HuH-7.5 (cell line): Measurements from ENCODE around the gene MRPL12.
A peak's percentile ranks its signal among the peaks of the same experiment; 100 is the strongest.
"Not testable (repeated sequence)": the region's sequence is repeated elsewhere in the genome, so short reads cannot be mapped to it uniquely, and the experiment has no call there.

ENCODE experiments used
- DNase-seq: peaks from one replicate; pipeline ENCODE4 v3.0.0; 2011; ENCODE audit warnings: low spot score

The MRPL12 gene

DNA sequence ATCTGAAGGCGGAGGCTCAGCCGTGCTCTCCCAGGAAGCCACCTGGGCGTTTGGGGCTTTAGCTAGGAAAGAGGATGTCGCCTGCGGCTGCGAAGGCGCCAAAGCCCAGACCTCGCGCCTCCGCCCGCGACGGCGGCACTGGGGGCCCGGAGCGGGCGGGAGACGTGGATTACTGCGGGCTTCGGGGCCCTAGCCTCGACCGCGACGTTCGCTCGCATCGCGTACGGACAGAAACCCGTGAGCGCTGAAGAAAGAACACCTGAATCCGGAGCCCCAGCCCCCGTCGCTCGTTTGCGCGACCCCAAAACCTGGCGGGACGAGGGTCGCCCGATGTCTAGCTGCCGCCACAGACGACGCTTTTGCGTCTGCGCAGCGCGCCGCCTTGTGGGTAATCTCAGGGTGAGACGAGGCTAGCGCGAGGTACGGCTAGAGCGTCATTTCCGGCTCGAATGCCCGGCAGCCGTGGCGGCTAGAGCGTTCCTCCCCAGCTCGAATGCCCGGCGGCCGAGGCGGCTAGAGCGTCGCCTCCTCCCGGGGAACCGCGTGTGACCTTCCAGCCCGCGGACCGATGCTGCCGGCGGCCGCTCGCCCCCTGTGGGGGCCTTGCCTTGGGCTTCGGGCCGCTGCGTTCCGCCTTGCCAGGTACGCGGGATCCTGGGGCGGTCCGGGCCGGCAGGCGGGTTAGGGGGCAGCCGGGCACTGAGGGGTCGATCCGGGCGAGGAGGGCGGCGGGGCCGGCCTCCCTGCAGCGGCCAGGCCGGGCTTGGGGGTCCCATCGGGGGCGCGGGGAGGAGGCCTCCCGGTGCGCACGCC is at the start of gene MRPL12:
MRPL12 (plus strand) TSS at position 434 of the 813 bp plus-strand sequence; CDS start at position 569, 135 bp downstream.
- peak; percentile 97 for DNase-seq

DNA sequence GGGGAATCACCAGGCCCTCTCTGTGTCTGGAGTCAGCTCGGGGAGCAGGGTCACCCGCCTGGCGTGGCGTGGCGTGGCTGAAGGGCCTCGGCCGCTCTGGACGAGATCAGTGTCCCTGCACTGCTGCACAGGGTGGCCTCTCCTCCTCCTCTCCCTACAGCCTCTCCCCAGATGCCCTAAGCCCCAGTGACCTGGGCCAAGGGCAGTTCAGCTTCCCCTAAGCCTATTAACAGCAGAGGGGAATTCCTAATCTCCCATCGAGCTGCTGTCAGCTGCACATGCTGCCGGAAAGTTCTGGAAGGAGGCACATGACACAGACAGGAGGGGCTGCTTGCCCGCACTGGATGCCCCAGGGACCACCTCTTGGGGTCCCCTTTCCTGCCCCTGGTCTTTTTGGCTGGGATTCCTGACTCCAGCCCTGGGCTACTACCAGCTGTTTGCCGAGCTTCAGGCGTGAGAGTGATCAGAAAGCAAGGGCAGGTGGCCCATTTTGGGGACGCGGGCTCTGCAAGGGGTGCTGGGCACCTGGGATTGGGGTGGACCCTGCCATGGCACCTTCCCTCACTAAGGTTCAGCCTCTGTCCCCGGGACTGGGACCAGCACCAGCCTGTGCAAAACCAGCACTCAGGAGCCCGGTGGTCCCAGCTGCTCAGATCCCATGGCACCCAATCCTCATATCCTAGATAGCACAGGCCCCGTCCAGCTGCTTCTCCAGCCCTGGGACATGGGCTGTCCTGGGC is 47.6 kb upstream of the MRPL12 start:
- DNase-seq, result no peak

DNA sequence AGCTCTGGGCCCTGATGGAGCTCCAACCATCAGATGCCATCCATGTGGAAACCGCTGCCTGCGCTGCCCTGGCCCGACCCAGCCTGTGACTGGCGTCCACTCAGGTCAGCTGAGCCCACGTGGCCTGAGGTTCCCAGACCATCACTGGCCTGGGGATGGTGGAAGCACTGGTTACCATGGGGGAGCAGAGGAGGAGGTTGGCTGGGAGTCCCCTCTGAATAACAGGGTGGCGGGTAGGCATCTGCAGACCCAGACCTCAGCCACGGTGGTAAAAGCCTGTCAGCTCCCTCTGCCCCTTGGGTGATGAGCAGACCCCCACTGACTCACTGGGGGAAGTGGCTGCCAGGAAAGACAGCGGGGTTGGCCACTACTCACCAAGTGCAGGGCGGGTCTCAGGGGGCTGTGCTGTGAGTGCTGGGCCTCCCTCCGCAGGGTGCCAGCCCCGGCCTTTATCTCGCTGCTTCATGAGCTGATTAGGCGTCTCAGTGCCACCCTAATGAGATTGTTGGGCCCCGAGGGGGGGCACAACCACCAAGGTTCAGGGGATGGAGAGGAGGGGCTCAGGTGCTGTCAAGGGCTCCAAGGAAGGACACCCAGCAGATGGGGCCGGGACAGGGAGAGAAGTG is 46.9 kb upstream of the MRPL12 start, which contains the start of gene PDE6G:
PDE6G (minus strand) TSS at position 425 of the 626 bp plus-strand sequence. CDS start 3,237 bp downstream, outside the sequence.
- no peak for DNase-seq

DNA sequence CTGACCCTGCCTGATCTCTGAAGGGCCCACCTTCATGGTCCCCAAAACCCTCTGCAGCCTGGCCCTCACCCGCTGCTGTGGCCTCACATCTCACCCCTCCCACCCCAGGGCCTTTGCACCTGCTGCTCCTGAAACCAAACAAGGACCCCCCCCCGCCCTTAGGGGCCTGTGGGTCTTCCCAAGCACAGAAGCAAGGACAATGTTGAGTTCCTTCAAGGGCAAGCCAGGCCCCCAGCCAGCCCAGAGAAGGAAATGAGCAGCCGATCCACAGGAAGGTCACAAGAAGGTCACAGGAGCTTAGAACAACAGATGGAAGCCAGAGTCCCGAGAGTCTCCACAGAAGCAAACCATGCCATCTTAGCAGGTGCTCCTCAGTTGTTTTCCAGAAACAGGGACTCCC is 46.3 kb upstream of the MRPL12 start:
- DNase-seq, result no peak

DNA sequence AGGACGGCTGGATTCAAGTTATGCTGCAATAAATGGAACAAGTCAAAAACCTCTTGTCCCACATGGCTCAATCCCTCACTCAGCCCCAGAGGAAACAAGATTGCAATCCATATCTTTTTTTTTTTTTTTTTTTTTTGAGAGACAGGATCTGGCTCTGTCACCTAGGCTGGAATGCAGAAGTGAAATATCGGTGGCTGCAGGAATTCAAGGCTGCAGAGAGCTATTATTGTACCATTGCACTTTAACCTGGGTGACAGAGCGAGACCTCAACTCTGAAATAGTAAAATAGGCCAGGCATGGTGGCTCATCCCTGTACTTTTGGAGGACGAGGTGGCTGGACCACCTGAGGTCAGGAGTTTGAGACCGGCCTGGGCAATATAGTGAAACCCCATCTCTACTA is 44.1 kb upstream of the MRPL12 start:
- no peak for DNase-seq

DNA sequence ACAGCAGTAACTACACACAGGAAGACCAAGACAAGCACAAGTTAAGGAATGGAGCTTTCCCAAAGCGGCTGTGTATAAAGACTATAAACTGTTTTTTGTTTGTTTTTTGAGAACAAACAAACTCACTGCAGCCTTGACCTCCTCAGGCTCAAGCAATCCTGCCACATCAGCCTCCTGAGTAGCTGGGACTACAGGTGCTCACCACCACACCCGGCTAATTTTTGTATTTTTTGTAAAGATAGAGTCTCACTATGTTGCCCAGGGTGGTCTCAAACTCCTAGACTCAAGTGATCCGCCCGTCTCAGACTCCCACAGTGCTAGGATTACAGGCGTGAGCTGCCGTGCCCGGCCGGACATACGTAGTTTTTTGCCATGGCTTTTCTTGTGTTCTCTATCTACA is 42.7 kb upstream of the MRPL12 start:
- no peak for DNase-seq

DNA sequence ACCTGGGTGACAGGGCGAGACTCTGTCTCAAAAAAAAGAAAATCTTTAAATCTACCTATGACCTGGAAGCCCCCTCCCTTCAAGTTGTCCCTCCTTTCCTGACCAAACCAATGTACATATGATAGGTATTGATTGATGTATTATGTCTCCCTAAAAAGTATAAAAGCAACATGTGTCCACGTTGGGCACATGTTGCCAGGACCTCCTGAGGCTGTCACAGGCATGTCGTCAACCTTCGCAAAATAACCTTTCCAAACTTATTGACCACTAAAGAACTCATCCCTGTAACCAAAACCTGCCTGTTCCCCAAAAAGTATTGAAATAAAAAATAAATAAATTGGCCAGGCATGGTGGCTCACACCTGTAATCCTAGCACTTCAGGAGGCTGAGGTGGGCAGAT is 41.2 kb upstream of the MRPL12 start:
- DNase-seq, result no peak

DNA sequence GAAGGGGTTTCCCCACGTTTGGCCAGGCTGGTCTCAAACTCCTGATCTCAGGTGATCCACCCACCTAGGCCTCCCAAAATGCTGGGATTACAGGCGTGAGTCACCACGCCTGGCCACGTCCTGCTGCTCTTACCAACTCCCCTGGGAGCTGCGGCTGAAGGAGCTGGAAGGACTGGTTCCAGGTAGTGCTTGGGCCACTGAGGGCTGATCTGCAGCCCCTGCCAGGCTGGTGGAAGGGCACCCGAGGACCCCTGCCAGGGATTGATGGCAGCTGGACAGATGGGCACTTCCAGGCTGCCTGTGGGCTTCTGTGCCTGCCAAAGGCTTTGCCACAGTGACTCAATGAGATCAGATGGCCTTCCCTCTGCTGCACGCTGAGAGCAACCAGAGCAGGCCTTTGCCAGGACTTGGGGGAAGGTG is 39.1 kb upstream of the MRPL12 start:
- DNase-seq, result no peak

DNA sequence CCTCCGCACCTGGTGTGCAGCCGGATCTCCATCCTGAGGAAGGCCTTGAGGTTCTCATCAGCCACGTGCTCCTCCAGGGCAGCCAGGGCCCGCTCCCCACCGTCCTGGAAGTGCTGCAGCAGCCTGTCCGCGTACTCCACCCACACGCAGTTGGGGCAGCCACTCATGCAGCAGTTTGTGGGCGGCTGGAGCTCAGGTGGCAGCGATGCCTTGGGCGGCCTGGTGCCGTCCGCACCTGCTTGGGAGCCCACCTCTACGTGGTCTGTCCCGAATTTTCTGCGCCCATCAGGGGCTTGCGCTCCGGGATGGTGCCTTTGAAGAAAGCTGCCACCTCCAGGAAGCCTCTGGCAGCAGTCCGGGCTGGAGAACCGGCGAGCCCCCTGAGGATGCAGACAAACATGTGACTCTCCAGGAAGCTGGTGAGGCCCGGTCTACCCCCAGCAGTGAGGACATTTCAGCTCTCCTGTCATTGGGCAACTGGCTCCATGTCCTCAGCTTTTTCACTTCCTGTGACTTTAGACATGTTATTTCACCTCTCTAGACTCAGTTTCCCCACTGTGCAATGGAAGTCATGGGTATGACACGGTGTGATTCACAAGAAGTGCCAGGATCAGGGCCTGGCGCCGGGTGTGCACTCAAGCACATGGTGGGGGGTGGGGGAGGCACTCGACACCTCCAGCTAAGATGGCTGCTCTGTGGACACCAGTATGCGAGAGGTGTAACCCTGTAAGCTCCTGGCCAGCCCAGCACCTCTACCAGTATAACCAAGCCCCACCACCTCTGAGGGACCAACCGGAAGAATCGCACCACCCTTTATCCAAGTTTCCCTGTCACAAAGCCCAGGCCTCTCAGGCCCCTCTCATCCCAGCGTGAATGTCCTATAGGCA is 37.7 kb upstream of the MRPL12 start:
- DNase-seq, result no peak

DNA sequence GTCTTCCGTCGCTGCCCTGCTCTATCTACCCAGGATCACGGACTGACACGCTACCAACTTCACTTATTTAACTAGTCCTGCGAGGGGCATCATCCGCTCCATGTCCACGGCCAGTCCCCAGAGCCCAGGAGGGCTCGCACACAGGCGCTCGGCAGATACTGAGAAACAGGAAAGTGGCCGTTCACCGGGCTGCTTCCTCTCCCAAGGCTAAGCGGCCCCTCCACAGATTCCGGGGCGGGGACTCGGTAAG is 37.1 kb upstream of the MRPL12 start:
- DNase-seq, result no peak

DNA sequence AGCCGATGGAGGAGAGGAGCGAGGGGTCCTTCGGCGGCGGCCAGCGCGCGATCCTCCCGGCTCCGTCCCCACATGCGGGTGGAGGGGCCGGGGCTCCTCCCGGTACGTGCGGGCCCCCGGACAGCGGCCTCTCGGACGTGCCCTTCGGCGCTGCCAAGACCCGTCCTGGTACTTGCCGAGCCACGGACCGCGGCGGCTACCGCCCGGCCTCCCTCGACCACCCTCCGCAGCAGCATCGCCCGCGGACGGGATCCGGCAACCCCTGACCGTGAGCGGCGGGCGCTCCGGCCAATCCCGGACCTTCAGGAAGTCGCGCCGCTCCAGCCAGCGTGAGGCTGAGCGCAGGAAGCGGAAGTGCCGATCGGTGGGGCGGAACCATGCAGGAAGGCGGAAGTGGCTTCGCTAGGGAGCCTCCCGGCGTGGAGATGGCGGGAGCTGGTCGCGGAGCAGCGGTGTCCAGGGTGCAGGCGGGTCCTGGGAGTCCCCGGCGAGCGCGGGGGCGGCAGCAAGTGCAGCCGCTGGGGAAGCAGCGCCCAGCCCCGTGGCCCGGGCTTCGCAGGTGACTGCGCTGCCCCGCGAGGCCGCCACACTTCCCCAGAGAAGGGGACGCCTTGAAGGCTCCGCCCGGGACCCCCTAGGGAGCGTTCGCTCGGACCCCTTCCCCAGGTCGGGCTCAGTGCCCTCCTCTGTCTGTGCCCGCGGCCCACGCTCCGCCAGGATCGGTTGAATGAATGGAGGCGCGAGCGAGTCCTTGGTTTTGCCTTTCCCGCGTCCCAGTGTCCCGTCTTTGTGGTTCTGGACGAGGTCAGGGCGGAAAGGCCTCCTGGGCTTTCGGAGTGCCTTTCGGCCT is 36.6 kb upstream of the MRPL12 start, which contains the start of the genes CCDC137 and OXLD1:
CCDC137 (plus strand) TSS at position 396 of the 850 bp plus-strand sequence; CDS start at position 426, 30 bp downstream.
OXLD1 (minus strand) TSS at position 264 of the 850 bp plus-strand sequence; CDS start at position 236, 28 bp downstream.
- peak; percentile 96 for DNase-seq

DNA sequence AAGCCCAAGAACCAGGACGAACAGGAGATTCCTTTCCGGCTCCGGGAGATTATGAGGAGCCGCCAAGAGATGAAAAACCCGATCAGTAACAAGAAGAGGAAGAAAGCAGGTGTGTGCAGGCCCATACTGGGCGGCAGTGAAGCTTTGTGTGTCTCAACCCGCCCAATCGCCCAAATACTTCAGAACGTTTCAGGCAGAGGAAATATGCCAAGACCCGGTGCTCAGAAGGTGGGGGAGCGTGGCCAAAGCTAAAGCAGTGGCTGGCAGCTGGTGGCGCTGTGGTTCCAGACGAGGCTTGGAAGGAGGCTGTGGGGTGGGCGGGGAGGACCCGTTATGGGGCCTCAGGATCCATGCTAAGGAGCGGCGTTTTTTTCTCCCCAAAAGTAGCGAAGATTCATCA is 35.4 kb upstream of the MRPL12 start:
- DNase-seq, result no peak

DNA sequence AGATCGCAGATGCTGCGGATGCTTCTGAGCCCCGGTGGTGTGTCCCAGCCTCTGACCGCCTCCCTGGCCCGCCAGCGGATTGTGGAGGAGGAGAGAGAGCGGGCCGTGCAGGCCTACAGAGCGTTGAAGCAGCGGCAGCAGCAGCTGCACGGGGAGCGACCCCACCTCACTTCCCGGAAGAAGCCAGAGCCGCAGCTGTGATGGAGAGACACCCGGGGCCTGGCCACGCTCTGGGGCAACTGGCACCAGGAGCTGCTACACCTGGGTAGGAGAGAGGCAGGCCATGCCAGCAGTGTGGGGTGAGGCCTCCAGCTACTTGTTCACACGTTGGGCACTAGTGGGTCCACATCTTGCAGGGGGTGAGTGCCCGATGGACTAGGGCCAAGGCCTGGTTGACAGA is 30.7 kb upstream of the MRPL12 start:
- no peak for DNase-seq

DNA sequence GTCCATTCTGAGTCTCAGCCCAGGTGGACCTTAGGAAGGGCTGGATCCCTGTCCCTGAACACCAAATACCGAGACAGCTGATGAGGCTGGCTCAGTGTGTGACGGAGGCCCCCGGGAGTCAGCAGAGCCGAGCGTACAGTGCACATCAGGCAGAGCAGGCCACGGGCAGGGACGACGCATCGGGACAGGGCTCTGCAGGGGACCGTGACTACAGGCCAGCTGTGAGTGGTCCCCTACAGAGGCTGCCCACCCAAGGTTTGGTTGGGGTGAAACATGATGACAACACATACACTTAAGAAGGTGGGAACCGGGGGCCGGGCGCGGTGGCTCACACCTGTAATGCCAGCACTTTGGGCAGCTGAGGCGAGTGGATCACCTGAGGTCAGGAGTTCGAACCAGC is 30.2 kb upstream of the MRPL12 start:
- no peak for DNase-seq

DNA sequence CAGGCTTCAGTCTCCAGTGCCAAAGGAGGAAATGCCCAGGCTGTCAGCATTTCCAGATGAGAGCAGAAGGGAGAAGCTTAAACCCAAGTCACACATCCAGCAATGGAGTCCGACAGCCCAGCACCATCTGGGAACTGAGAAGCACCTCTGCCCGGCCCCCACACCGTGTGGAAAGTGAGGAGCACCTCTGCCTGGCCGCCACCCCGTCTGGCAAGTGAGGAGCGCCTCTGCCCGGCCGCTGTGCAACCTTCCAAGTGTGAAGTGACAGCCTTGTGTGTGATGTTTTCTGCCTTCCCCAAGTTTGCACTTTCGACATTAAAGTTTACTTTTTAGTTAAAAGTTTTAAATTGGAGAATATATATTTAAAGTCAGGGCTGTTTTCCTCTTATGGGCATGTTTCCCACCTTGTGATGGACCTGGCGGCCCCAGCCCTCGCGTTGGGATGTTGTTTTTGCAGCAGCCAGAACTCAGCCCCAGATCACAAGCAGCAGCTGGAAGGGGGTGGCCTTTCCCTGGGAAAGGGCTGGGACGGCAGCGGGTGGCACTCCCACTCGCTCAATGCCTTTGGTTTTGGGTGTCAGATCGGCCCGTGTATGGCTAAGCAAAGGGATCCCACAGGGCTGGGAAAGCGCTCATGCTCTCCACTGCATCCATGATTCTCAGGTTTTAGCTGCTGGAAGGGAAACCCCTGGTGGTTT is 29.5 kb upstream of the MRPL12 start:
- DNase-seq, result no peak

DNA sequence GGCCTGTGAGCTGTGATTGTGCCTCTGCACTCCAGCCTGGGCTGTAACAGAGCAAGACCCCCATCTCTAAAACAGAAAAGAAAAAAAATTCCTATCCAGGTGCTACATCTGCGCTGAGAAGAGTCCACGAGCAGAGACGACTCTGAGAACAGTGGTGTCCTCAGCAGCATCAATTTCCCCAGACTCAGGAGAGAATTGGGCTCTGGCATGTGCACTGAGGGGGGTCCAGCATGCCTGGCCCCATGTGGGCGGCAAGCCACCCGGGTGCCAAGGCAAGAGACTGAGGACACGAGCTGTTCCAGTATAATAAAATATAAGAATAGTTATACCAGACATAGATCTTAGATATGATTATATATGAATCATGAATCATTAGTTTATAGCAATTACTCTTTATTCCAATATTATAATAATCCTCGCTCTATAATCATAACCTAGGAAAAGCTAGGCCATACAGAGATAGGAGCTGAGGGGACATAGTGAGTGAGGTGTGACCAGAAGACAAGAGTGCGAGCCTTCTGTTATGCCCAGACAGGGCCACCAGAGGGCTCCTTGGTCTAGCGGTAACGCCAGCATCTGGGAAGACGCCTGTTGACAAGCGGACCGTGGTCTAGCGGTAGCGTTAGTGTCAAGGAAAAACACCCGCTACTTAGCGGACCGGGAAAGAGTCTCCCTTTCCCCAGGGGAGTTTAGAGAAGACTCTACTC is 27.5 kb upstream of the MRPL12 start:
- not testable (repeated sequence) for DNase-seq

DNA sequence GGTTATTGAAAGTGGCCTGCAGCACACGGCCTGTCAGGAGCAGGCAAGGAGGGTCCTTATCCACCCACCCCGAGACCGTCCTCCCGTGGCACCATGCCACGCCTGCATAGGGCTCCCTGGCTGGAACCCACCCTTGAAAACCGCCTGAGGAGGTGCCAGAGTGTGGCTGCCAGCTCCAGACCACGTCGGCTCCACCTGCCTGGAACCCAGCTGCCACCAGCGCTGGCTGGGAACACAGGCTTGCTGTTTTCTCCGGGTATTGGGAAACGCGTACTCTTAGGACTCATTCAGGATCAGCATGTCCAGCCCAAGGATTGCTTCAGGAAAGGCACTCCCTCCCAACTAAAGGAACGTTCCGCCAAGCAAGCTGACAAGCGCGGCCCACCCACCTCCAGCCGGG is 26.3 kb upstream of the MRPL12 start:
- no peak for DNase-seq

DNA sequence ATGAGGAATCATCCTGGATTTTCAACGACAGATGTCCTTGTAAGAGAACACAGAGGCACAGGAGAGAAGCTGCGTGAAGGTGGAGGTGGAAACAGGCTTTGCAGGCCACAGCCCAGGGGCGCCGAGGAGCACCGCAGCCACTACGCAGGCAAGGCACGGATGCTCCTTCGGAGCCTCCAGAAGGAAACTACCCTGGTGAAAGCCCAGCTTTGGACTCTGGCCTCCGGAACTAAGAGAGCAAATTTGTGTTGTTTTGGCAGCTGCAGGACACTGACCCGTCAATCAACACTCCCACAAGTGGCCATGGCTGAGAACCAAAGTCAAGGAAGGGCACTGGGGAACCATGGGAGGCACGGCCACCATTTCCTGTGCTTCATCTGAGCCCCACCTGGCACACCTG is 23.0 kb upstream of the MRPL12 start:
- no peak for DNase-seq

DNA sequence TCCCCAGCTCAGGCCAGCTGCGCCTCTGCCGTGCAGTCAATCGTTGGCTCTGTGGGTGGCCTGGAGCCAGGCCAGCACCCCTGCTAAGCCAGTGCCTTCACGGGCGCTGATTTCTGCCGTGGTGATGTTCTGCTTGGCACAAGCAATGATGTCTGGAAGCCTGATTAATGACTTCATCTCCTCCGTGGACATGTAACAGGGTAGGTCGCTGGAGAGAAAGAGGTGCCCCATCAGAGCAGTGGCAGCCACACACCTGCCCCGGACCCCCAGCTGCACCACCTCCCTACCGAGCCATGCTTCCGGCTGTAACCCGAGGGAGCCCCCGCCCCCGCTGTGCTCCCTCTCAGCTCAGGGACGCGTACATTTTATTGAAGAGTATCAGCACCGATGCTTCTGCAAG is 21.5 kb upstream of the MRPL12 start:
- DNase-seq, result no peak
